Activated CD4-positive, alpha-beta T cell treated with anti-CD3 and anti-CD28 coated beads for 24 hours (primary cell): ENCODE results near the gene LAMA1.
"Not testable (repeated sequence)": the region's sequence is repeated elsewhere in the genome, so short reads cannot be mapped to it uniquely, and the experiment has no call there.

Experiments
- DNase-seq, 2 donors: peaks; one replicate each; pipeline ENCODE4 v3.0.0-alpha.2; 2020; ENCODE audit warnings: low read depth in 2 of 2

LAMA1 gene

DNA sequence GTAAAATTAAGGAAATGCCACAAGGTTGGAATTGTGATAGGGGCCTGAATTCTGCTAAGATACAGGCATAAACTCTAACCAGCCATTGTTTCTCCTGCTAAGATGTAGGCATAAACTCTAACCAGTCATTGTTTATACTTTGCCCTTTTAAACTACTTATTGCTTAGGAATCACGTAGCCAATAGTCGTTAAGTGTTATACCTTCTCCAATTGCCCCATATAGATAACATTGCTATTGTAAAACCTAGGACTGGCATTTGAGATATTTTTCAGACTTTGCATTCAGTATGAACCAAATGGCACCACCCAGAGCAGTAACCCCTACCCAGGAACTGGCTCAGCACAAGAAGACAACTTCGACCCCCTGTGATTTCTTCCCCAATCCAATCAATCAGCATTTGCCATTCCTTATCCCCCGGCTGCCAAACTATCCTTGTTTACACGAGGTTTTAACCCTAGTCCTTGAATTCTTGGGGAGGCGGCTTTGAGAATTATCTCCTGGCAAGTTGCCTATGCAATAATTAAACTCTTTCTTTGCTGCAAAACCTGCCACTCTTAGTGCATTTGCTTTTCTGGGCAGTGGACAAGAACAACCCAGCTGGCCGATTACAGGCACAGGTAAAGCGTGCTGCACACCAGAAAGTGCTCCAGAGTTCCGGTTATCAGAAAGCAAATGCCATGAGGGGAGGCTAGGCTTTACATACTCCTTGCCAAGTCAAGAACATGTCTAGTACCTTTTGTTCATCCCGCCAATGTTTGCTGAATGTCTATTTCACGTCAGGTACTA, 167.6 kb downstream of the LAMA1 start:
- no peak for DNase-seq

DNA sequence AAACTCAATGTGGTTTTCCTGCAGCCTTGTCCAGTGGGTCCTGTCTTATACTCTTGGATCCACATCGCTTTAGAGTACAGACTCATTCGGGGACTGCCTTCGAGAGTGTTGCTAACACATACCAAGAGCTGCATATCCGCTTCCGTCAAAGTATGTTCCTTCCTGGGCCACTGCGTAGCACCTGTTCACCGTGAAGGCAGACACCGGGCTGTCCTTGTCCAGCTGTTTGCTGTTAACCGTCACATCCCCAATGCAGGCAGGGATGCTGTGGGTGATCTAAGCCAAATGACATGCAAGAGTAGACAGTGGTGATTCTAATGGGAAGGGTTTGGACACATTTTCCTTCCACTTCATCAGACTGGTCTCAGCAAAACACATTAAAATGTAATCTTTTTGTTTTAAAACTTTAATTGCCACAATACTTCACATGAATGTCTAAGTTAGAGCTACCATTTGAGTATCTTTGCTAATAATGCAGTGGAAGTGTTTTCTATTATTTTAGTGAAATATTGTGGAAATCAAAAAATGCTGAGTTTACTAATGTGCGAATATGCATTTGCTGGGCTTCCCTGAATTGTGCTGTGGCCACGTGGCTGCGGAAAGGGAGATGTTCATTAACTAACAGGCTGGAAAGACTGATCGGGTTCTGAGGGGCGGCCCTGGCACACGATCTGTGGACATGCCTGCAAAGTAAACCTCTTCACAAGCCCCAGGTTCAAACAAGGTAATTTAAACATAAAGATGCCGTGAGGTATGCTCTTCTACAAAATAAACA, 169.1 kb downstream of the LAMA1 start:
- DNase-seq = no peak

GRCh38 chr18:6947338-6948030, 170.1 kb downstream of the LAMA1 start:
- no peak for DNase-seq

DNA sequence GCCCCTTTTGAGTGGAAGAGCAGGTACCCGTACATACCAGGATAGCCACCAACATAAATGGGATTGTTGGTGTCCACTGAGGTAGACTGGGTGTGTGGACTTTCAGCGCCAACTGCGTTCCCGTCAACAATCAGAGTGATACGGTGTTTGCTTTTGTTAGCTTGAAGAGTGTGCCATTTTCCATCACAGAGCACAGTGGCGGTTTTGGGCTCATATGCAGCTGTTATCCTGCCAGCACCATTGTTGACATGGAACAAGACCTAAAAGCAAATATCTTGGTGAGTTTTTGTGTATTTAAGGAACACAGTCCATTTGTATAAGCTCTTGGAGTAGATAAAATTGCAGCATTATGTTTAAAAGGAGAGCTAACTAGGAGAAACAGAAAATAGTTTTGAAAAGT, 174.5 kb downstream of the LAMA1 start:
- DNase-seq = no peak

DNA sequence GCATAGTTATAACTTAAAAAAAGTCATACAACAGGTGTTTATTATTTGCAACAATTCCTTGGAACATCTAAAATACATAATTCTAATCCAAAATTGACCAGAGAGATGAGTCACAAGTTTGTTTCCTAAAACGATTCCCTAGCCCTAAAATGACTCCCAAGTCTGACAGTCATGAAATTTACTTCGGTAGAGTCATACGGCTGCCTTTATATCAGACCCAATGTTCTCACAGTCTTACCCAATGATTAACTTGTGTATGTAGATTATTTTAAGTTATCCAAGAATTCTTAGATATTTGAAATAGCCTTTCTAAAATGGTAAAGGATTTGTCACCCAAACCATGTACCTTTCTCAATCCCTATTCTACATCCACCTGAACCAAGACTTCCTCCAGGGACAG, 174.9 kb downstream of the LAMA1 start:
- no peak for DNase-seq

DNA sequence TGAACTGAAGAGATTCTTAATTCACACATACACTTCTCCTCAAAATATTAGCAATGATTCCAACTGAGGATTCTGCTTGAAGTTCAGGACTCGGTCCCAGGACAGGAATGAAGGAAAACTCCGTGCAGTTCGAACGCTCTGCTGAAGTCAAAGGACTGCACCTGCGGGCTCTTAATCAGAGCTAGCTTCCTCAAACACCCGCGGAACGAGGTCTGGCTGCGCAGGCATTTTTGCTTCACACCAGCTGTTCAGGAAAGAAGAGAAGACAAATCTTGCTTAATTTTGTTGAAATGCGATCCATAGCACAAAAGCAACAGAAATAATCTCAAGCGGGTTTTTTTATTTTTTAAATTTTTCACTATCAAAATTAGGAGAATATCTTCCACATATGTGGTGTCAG, 175.6 kb downstream of the LAMA1 start:
- no peak for DNase-seq

DNA sequence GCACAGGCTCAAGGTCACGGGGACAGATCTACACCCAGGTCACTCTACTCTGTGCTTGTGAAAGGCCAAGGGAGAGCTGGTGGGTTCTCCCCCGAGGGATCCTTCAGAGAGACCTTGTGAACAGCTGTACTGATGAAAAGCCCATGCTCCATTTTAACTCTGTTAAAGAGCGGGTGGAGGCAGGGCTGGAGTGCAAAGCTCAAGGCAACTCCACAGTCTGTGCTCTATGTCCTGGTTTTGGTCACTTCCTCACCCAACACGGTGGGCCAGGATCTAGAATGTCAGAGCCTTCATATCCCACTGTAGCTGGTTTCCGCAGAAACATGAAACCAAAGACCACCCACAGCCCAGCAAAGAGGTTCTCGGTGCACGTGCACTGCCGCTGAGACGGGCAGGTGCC, 177.1 kb downstream of the LAMA1 start:
- DNase-seq = no peak

DNA sequence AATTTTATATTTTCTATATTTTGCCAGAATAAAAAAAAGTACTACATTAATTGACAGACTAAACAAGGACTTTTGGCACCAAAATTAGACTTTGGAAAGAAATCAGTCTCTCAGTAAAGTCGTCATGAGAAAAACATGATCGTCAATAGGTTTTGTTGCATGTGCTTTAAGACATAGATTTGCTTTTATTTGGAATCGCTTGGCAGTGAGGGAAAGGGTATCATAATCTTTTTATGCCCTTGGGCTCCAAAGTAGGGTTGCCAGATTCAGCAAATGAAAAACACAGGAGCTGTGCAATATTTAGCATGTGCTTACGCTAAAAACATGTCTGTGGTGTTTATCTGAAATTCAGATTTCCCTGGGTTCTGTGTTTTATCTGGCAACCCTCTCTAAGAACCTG, 177.6 kb downstream of the LAMA1 start:
- DNase-seq = no peak

- not testable (repeated sequence) for DNase-seq
These were observed 179.2 kb downstream of the LAMA1 start for GRCh38 chr18:6938403-6938802.

GRCh38 chr18:6938003-6938402, 179.6 kb downstream of the LAMA1 start:
- DNase-seq = no peak

DNA sequence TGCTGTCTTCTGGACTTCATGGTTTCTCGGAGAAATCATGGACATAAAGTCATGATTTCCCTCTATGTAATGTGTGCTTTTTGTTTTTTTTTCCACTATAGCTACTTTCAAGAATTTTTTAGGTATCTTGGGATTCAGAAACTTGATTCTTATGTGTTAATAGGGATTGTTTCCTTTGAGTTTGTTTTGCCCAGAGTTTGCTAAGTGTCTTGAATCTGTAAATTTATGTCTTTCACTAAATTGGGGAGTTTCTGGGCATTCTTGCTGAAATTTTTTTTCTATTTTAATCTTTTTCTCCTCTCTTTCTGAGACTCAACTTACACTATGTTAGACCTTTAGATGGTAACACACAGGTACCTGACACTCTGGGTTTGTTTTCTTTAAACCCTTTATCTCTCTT, 182.7 kb downstream of the LAMA1 start:
- no peak for DNase-seq

- no peak for DNase-seq
These were observed 188.1 kb downstream of the LAMA1 start for GRCh38 chr18:6929370-6930102.

- DNase-seq = no peak
These were observed 189.2 kb downstream of the LAMA1 start for GRCh38 chr18:6928359-6928758.

GRCh38 chr18:6927153-6927552, 190.4 kb downstream of the LAMA1 start:
- DNase-seq = no peak

GRCh38 chr18:6923220-6923619, 194.4 kb downstream of the LAMA1 start:
- no peak for DNase-seq

DNA sequence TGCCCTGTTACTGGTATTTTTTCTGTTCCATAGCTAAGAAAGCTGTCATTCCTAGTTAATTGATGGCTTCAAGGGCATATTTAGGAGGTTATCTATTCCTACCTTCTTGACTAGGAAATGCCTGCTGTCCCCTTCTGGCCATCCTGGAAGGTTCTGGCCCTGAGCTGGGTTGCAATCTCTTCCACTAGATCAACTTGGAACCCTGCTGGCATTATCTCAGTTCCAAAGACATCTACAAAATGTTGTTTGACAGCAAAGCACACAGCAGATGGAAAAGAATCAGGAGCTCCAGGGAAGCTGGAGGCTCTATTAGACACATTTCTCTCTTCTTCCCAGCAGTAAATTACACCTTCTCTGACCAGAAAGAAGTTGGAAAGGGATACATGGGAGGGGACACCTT, 196.0 kb downstream of the LAMA1 start:
- no peak for DNase-seq

DNA sequence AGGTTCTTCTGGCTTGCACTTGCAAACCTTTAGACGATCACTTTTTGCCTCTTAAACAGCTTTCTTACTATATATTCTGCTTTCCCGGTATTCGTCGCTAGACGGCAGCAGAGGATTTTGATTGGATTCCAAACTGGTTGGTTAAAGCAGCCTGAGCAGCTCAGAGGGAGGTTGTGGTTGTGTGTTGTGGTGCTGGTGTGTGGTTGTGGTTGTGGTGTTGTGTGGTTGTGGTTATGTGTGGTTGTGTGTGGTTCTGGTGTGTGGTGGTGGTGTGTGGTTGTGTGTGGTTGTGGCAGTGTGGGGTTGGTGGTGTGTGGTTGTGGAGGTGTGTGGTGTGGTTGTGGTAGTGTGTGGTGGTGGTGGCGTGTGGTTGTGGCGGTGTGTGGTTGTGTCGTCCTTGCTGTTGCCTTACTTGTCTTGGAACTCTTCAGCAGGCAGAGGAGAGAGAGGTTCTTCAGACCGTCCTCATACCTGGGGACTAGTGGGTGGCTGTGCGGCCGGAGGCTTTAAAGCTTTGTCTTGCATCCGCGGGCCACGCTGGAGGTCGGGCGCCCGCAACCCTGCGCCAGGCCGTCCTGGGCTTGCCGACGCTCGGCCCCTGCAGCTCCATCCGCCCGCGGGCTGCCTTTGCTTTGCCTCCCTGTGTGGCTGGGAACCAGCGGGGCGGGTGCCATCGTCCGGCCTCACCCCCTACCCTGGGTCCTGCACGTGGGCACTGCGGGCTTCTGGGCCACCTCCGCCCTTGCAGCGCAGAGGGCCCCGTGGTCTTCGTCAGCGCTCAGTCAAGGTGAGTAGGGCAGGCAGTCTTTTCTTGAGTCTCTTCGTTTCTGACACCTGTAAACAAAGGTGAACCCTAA, 197.3 kb downstream of the LAMA1 start:
- DNase-seq = peak in 1 of 2 donors; percentile 0

- DNase-seq = no peak
These were observed 200.5 kb downstream of the LAMA1 start for GRCh38 chr18:6917072-6917471.

- DNase-seq = no peak
These were observed 216.2 kb downstream of the LAMA1 start for GRCh38 chr18:6901286-6901926.

- no peak for DNase-seq
These were observed 225.8 kb downstream of the LAMA1 start for GRCh38 chr18:6891788-6892187.
